HG02798 (cell line): ENCODE data around the gene EIF2B4.
"Not testable (repeated sequence)": the region's sequence is repeated elsewhere in the genome, so short reads cannot be mapped to it uniquely, and the experiment has no call there.

Experiments
- ATAC-seq: cut with Tn5 transposase; IDR thresholded peaks from one replicate; pipeline ENCODE4 v1.9.1; 2021; ENCODE audit warnings: mild to moderate bottlenecking; ENCODE audit not compliant: unreplicated experiment, poor library complexity

Gene EIF2B4

DNA sequence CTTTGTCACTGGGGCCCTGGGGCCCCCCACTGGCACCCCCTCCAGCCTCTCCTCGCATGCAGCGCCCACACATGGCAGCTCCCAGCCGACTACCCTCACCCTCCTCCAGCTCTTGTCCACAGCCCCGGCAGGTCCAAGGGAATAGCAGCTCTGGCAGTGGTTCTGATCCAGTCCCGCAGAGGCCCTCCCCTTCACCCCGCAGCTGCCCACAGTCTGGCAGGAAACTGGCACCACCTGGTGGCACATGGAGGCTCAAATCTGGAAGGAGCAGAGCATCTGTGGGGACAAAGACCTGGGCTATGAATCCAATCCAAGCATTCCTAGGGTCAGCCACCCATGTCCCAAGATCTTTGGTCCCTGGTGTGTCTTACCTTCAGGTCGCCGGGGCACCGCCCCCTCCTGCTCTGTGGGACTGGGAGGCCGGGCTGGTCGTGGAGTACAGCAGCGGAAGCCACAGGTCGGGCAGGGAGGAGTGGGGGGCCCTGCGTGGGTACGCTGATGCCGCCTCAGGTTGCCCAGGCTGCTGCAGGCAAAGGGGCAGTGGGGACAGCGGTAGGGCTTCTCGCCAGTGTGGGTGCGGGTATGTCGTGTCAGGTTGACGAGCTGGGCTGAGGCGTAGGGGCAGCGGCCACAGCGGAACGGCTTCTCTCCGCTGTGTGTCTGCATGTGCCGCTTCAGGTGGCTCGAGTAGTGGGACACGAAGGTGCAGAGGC, 8.1 kb upstream of the EIF2B4 start:
- ATAC-seq: no peak

DNA sequence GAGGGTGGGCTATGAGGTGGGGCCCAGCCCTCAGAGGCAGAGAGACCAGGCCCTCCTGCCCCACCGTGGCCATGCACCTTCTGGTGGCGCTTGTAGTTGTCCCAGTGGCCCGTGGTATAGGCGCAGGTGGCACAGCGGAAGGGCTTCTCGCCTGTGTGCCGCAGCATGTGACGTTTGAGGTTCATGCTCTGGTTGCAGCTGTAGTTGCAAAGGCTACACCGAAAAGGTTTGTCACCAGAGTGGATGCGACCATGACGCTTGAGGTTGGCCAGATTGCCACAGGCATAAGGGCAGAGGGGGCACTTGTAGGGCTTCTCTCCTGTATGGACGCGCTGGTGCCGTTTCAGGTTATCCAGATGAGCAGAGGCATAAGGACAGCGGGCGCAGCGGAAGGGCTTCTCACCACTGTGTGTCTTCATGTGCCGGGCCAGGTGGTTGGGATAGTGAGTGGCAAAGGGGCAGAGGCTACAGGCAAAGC, 7.5 kb upstream of the EIF2B4 start:
- ATAC-seq: no peak

DNA sequence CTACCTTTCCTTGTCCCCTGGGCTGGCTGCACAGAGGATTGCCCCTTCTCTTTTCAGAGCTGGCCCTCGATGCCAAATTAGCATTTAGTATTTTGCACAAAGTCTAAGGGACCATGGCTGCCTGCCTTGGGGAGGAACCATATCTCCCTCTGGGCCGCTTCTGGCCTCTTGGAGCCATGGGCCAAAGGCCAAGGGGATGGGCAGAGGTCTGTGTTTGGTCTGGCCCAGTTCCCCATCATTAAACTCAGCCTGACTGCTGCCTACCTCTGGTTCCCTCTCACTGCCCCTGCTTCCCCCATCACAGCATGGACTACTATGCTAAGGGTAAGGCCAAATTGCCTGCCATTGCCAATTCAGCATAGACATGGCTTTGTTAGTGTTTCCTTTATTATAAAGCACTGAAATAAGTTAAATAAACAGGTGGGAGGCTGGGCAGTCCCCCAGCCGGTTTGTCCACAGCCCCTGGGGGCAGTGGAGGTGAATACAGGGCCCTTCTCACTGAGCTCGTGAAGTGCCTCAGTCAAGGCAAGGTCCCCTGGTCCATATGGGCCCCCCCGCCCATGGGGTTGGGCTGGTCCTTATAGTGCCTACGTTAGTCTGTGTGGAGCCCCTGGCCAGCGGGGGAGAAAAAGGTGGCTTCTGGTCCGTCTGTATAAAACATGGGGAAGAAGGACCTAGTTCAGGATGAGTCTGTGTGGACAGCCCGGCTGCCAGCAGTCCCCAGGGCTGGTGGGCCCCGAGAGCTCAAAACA, 6.9 kb upstream of the EIF2B4 start:
- no peak for ATAC-seq

DNA sequence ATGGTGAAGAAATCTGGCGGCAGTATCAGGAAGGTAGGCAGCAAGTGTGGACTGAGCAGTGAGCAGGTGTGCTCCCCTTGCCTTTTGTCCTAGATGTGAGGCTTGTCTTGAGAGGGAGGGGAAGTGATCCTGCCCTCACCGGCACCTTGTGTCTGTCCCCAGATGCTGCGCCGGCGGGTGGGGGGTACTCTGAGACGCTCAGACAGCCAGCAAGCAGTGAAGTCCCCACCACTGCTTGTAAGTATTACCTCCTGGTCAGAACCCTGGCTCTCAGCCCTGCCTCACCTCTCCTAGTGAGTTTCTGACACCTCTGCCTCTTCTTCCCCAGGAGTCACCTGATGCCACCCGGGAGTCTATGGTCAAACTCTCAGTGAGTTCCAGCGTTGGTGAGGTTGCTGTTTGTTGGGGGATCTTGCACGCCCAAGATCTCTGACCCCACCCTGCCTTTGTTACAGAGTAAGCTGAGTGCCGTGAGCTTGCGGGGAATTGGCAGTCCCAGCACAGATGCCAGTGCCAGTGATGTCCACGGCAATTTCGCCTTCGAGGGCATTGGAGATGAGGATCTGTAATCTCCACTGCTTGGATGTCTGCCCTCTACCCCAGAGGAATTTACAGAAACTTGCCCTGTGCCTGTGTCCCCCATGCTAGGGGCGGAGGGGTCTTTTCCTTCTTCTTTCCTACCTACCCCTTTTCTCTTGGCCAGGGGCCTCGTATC, 6.2 kb upstream of the EIF2B4 start:
- no peak for ATAC-seq

DNA sequence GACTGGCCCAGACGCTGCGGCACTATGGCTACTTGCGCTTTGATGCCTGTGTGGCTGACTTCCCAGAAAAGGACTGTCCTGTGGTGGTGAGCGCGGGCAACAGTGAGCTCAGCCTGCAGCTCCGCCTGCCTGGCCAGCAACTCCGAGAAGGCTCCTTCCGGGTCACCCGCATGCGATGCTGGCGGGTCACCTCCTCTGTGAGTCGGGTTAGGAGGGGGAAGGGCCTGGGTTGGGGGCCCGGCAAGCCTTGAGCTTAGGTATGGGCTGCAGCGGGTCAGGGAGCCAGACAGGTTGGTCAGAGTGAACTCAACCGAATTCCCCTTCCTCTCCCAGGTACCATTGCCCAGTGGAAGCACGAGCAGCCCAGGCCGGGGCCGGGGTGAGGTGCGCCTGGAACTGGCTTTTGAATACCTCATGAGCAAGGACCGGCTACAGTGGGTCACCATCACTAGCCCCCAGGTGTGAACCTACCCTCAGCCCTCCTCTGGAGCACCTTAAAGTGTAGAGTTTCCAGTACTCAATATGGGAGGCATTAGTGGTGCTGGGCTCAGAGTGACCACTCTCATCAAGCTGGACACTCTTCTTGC, 5.5 kb upstream of the EIF2B4 start:
- no peak for ATAC-seq

DNA sequence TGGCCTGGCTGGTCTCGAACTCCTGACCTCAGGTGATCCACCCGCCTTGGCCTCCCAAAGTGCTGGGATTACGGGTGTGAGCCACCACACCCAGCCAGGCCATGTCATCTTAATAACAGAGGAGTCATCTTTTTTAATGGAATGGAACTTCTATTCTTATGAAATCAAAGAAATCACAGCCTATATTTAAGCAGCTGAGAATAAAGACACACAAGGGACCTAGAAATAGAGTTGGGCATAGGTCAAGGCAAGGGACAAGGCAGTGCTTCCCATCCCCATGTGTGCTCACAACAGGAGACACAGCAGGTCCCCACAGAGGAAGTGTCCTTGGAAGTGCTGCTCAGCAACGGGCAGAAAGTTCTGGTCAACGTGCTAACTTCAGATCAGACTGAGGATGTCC, 3.4 kb upstream of the EIF2B4 start:
- ATAC-seq: no peak

DNA sequence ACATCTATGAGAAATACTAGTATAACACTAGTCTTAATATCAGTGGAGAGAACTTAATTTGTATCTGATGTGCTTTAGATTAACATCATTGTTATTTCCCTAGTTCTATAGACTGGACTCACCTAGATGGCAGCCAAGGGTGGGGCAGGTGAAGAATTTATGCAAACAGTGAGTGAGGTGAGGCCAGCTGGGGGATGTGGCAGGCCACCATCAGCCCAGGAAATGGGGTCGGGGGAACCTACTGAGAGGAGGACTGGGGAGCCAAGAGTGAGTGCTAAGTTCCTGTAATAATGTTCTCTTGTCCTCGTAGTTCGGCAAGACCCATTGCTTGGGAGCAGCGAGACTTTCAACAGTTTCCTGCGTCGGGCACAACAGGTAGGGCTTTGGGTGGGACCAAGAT, 2.8 kb upstream of the EIF2B4 start:
- no peak for ATAC-seq

DNA sequence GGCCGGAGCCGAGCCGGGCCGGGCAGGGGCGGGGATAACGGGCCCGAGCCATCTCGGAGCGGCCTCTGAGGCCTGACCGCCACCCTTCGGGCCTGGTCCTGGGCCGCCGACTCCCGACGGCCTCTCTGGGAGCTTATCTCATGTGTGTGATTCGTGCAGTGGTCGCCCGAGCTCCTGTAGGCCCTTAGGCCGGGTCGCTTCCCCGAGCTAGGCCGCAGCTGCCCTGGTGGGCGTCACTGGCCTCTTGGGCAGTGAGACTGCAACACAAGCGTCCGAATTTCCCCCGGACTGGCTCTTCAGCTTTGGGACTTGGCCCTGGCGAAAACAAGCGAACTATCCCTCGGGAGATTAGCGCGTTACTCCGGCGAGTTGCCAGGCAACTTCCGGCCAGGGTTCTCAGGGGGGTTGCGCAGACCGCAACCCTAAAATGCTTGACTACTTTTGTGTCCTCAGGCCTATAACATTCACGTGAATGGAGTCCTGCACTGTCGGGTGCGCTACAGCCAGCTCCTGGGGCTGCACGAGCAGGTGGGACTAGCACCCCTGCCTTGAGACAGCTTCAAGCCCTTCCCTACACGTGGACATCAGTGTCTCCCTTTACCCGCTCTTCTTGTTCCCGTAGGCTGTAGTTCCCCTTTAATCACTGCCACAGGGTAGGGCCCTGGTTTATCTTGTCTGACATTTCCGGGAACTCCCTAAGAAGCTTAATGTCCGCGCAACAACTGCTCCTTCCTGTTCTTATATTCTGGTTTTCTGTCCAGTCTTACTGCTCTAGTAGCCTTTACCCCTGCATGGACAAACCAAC, 880 bp upstream of the EIF2B4 start:
- peak; percentile 29 for ATAC-seq

DNA sequence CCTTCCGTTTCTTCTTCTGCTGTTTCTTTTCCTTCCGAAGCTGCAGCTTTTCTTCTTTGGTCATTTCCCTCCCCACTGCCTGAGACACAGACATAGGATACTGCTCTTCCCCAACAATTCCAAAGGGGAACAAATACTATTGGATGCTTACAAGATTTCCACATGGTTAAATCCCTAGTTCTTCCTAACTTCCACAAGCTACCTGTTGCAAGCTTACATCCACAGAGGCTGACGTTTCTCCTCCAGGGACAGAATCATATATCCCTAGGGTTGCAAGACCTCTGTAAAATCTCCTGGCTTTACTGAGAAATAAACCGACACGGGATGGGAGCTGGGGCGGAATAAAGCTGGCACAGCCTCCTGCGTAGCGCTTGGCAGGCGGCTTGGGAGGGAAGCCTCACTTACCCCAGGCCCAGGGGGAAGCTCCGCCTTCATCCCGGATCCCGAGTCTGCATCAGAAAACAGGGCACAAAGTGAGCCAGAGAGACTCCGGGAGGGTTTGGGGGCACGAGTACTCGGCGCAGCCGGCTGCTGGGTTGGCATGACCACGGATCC, 590 bp downstream of the EIF2B4 start:
- ATAC-seq: no peak

DNA sequence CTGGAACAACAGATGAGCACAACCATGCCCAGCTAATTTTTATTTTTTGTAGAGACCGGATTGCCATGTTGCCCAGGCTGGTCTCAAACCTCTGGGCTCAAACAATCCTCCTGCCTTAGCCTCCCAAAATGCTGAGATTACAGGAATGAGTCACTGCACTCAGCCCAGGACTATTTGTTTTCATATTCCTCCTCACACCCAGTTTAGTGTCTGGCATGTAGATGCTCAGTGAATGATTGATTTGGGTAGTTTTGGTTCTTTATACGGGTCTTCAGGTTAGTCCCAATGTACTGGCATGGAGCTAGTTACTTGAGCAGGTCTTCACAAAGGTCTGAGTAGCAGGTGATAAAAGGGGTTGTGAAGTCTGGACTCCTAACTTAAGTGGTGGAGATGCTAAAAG, 6.2 kb downstream of the EIF2B4 start:
- ATAC-seq: no peak

DNA sequence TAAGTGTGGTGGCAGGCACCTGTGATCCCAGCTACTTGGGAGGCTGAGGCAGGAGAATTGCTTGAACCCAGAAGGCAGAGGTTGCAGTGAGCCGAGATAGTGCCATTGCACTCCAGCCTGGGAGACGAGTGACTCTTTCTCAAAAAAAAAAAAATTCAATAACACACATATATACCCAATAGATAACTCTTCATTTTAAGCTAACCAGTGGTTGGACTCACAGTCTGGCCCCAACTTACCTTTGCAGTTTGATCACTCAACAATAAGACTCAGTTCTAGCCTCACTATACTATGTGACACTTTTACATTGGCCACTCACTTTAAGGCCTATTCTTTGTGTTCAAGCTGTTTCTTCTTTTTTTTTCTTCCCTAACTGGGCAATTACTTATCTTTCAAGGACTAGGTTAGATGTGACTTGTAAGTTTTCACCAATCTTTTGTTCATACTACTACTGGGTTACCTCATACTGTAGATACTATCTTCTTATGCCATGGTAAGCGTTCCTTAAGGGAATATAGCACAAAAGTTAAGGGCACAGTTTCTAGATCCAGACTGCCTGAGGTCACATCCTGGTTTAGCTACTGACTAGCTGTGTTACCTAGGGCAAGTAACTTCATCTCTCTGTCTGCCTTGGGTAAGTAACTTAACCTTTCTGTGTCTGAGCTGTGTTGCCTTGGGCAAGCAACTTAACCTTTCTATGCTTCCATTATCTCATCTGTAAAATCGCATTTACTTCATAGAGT, 7.3 kb downstream of the EIF2B4 start:
- ATAC-seq: no peak

DNA sequence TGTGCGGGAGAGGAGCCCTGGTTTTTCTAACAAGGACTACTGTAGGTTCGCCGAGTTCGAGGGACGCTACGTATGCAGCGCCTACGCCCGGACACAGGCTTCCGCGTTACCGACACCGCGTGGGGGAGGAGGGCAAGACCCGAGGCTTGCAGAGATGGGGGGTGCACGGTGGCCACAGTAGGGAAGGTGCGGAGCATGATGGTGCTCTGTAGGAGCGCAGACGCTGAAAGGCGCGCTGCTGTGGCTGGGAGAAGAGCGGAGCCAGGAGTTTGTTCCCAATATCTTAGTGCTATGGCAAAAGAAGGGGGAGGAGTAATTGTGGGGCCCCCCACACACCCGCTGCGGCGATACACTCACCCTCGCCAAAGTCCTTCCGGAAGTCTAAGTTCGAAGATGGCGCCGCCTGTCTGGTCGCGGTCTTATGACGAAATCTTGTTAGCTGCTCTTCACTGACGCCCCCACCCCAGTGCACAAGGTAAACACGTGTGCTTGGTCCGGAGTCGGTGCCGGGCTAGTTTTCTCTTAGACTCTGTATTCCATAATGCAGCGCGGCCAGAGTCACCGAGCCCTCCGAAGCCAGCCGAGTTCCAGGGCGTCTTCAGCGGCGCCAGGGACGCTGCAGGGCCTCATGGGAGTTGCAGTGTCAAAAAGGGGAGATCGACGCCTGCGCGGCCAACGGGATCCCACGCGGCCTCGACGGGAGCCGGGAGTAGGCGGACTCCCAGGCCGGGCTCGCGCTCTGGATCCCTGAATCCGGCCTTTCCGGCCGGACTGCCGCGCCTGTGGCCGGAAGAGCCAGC, 13.6 kb downstream of the EIF2B4 start, which contains the start of gene GTF3C2:
Gene GTF3C2, minus strand, starts transcription at position 383 of the 800 bp plus-strand sequence. CDS start 13,210 bp downstream, outside the sequence.
- ATAC-seq: peak; percentile 85

DNA sequence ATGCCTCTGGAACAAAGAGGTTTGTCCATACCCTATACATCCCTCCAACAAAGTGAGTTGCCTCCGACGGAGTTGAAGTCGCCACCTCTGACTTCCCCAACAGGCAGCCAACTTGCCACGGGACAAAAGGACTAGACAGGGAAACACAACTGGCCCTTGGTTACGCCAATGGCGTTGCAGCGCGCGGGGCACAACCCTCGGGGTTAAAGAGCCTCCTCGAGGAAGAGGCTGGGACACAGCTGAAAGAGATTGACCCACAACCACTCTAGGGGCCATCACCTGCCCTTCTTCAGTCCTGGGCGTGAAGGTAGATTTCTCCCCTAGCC, 14.1 kb downstream of the EIF2B4 start:
- peak; percentile 31 for ATAC-seq

DNA sequence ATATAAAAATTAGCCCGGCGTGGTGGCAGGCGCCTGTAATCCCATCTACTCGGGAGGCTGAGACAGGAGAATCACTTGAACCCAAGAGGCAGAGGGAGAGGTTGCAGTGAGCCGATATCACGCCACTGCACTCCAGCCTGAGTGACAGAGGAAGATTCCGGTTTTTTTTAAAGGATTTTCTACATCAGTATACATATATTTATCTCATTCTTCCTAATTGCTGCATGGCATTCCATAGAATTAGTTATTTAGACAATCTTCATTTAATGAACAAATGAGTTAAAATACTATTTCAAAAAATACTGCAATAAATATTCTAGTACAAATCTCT, 15.6 kb downstream of the EIF2B4 start:
- no peak for ATAC-seq

DNA sequence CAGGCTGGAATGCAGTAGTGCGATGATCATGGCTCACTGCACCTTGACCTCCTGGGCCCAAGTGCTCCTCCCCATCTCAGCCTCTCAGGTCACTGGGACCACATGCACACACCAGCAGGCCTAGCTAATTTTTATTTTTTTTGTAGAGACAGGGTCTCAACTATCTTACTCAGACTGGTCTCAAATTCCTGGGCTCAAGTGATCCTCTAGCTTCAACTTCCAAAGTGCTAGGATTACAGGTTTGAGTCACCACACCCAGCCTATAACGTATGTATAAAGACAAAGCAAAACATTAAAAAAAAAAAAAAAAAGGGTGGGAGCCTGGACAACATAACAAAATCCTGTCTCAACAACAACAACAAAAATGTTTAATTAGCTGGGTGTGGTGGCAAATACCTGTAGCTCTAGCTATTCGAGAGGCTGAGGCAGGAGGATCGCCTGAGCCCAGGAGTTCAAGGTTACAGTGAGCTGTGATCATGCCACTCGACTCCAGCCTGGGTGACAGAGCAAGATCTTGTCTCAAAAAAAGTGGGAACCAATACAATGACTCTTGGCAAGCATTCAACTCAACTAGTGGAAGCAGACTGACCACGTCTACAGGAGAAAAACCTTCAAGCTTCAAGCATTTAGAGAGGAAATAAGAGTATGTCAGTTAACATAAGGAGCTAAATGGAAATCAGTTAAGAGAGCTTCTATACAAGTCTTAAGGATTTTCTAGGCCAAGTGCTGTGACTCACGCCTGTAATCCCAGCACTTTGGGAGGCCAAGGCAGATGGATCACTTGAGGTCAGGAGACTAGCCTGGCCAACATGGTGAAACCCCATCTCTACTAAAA, 16.2 kb downstream of the EIF2B4 start:
- no peak for ATAC-seq

DNA sequence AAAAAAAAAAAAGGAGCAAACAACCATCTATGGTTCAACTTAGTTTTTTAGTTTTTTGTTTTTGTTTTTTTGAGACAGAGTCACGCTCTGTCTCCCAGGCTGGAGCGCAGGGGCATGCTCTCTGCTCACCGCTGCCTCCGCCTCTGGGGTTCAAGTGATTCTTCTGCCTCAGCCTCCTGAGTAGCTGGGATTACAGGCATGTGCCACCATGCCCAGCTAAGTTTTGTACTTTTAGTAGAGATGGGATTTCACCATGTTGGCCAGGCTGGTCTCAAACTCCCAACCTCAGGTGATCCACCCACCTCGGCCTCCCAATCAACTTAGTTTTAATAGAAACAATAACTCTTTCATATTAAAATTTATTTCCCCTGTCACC, 16.8 kb downstream of the EIF2B4 start:
- ATAC-seq: not testable (repeated sequence)

DNA sequence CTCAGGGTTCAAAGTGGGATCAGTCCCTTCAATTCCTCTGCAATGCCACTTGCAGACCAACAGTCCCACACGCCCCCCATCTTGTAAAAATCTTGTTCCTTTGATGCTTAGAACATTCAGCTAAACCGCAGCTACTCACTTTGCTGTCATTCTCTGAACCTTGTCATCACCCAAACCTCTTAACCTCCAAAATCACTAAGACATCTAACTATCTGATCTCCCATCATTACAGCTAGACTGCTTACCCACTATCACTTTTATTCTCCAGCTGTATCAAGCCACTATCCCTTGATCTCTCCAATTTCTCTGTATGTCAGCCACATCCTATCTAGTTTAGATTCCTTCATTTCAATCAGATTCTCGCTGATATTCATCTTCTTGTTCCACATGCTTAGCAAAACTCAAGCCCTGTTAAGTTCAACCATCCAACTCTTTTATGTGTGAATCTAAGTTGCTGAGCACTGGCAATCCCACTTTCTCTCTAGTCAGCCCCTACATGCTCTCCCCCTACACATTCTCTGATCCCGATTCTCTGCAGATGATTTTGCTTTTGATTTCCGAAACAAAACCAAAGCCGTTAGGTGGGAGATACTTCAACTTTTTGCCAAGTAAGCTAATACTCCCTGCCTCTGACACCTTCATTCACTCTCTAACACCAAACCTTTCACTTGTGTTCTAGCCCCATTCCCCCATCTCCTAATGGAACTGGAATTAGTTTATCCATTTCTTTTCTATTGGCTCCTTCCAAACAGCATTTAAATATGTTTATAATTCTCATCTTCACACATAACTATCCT, 18.1 kb downstream of the EIF2B4 start:
- ATAC-seq: no peak
